ENCODE measurements around the gene CCL11.

Gene CCL11

GRCh38 chr17:34246881-34247280 is 38.7 kb upstream of the CCL11 start:
- DNase-seq (ENCODE audit: insufficient read length, low spot score), result no peak
- TF ChIP-seq SPI1 (IDR thresholded peaks at IDR 0.05; ENCODE audit: low read depth, low read length) (no peak), TAF1 (IDR thresholded peaks at IDR 0.05; ENCODE audit: low read depth, low read length) (no peak), PAX5 (IDR thresholded peaks at IDR 0.05; ENCODE audit: insufficient read depth, low read length, severe bottlenecking) (no peak), POU2F2 (IDR thresholded peaks at IDR 0.05; ENCODE audit: low read depth, low read length) (no peak), POLR2AphosphoS5 (IDR thresholded peaks at IDR 0.05; ENCODE audit: low read depth, low read length) (no peak), POLR2A (IDR thresholded peaks at IDR 0.05; ENCODE audit: low read depth, low read length) (no peak)
- no peak for FAIRE-seq

- FAIRE-seq, result no peak
- TF ChIP-seq POLR2A (IDR thresholded peaks at IDR 0.05; ENCODE audit: low read depth, low read length) (no peak), POU2F2 (IDR thresholded peaks at IDR 0.05; ENCODE audit: low read depth, low read length) (no peak), SPI1 (IDR thresholded peaks at IDR 0.05; ENCODE audit: low read depth, low read length) (no peak), POLR2AphosphoS5 (IDR thresholded peaks at IDR 0.05; ENCODE audit: low read depth, low read length) (no peak), PAX5 (IDR thresholded peaks at IDR 0.05; ENCODE audit: insufficient read depth, low read length, severe bottlenecking) (no peak), TAF1 (IDR thresholded peaks at IDR 0.05; ENCODE audit: low read depth, low read length) (no peak)
- no peak for DNase-seq (ENCODE audit: insufficient read length, low spot score)
These were observed 37.0 kb upstream of the CCL11 start for GRCh38 chr17:34248511-34249024.

- no peak for DNase-seq (ENCODE audit: insufficient read length, low spot score)
- TF ChIP-seq PAX5 (IDR thresholded peaks at IDR 0.05; ENCODE audit: insufficient read depth, low read length, severe bottlenecking), result no peak
- no peak for TF ChIP-seq TAF1 (IDR thresholded peaks at IDR 0.05; ENCODE audit: low read depth, low read length)
- no peak for TF ChIP-seq POLR2AphosphoS5 (IDR thresholded peaks at IDR 0.05; ENCODE audit: low read depth, low read length)
- TF ChIP-seq SPI1 (IDR thresholded peaks at IDR 0.05; ENCODE audit: low read depth, low read length), result no peak
- TF ChIP-seq POU2F2 (IDR thresholded peaks at IDR 0.05; ENCODE audit: low read depth, low read length), result no peak
- no peak for TF ChIP-seq POLR2A (IDR thresholded peaks at IDR 0.05; ENCODE audit: low read depth, low read length)
- FAIRE-seq, result no peak
These were observed 36.5 kb upstream of the CCL11 start for GRCh38 chr17:34249061-34249460.

- no peak for DNase-seq (ENCODE audit: insufficient read length, low spot score)
- FAIRE-seq, result no peak
- TF ChIP-seq PAX5 (IDR thresholded peaks at IDR 0.05; ENCODE audit: insufficient read depth, low read length, severe bottlenecking), result no peak
- no peak for TF ChIP-seq SPI1 (IDR thresholded peaks at IDR 0.05; ENCODE audit: low read depth, low read length)
- no peak for TF ChIP-seq POLR2AphosphoS5 (IDR thresholded peaks at IDR 0.05; ENCODE audit: low read depth, low read length)
- TF ChIP-seq POU2F2 (IDR thresholded peaks at IDR 0.05; ENCODE audit: low read depth, low read length), result no peak
- TF ChIP-seq POLR2A (IDR thresholded peaks at IDR 0.05; ENCODE audit: low read depth, low read length), result no peak
- TF ChIP-seq TAF1 (IDR thresholded peaks at IDR 0.05; ENCODE audit: low read depth, low read length), result no peak
These were observed 36.1 kb upstream of the CCL11 start for GRCh38 chr17:34249478-34249877.

GRCh38 chr17:34251186-34251585 is 34.4 kb upstream of the CCL11 start:
- DNase-seq (ENCODE audit: insufficient read length, low spot score) (no peak), FAIRE-seq (no peak)
- TF ChIP-seq SPI1 (IDR thresholded peaks at IDR 0.05; ENCODE audit: low read depth, low read length) (no peak), POLR2AphosphoS5 (IDR thresholded peaks at IDR 0.05; ENCODE audit: low read depth, low read length) (no peak), TAF1 (IDR thresholded peaks at IDR 0.05; ENCODE audit: low read depth, low read length) (no peak), POU2F2 (IDR thresholded peaks at IDR 0.05; ENCODE audit: low read depth, low read length) (no peak), PAX5 (IDR thresholded peaks at IDR 0.05; ENCODE audit: insufficient read depth, low read length, severe bottlenecking) (no peak), POLR2A (IDR thresholded peaks at IDR 0.05; ENCODE audit: low read depth, low read length) (no peak)

GRCh38 chr17:34252095-34252443 is 33.5 kb upstream of the CCL11 start:
- no peak for TF ChIP-seq TAF1 (IDR thresholded peaks at IDR 0.05; ENCODE audit: low read depth, low read length)
- no peak for TF ChIP-seq SPI1 (IDR thresholded peaks at IDR 0.05; ENCODE audit: low read depth, low read length)
- TF ChIP-seq POLR2A (IDR thresholded peaks at IDR 0.05; ENCODE audit: low read depth, low read length), result no peak
- TF ChIP-seq POU2F2 (IDR thresholded peaks at IDR 0.05; ENCODE audit: low read depth, low read length), result no peak; the same call in 1 of the 2 replicates
- no peak for TF ChIP-seq POLR2AphosphoS5 (IDR thresholded peaks at IDR 0.05; ENCODE audit: low read depth, low read length)
- TF ChIP-seq PAX5 (IDR thresholded peaks at IDR 0.05; ENCODE audit: insufficient read depth, low read length, severe bottlenecking), result no peak
- DNase-seq (ENCODE audit: insufficient read length, low spot score) (peak; percentile 21), FAIRE-seq (no peak)

GRCh38 chr17:34252444-34253138 is 33.0 kb upstream of the CCL11 start:
- TF ChIP-seq TAF1 (IDR thresholded peaks at IDR 0.05; ENCODE audit: low read depth, low read length) (no peak), POLR2A (IDR thresholded peaks at IDR 0.05; ENCODE audit: low read depth, low read length) (no peak), SPI1 (IDR thresholded peaks at IDR 0.05; ENCODE audit: low read depth, low read length) (peak; percentile 39; the same call in 1 of the 2 replicates)
- no peak for DNase-seq (ENCODE audit: insufficient read length, low spot score)
- no peak for FAIRE-seq

GRCh38 chr17:34253139-34253525 is 32.4 kb upstream of the CCL11 start:
- FAIRE-seq (no peak), DNase-seq (ENCODE audit: insufficient read length, low spot score) (no peak)
- no peak for TF ChIP-seq PAX5 (IDR thresholded peaks at IDR 0.05; ENCODE audit: insufficient read depth, low read length, severe bottlenecking)
- TF ChIP-seq SPI1 (IDR thresholded peaks at IDR 0.05; ENCODE audit: low read depth, low read length), result no peak
- no peak for TF ChIP-seq POLR2AphosphoS5 (IDR thresholded peaks at IDR 0.05; ENCODE audit: low read depth, low read length)
- no peak for TF ChIP-seq POU2F2 (IDR thresholded peaks at IDR 0.05; ENCODE audit: low read depth, low read length)
- TF ChIP-seq TAF1 (IDR thresholded peaks at IDR 0.05; ENCODE audit: low read depth, low read length), result no peak
- TF ChIP-seq POLR2A (IDR thresholded peaks at IDR 0.05; ENCODE audit: low read depth, low read length), result no peak

GRCh38 chr17:34254146-34254545 is 31.4 kb upstream of the CCL11 start:
- TF ChIP-seq POLR2AphosphoS5 (IDR thresholded peaks at IDR 0.05; ENCODE audit: low read depth, low read length), result no peak
- TF ChIP-seq POLR2A (IDR thresholded peaks at IDR 0.05; ENCODE audit: low read depth, low read length), result no peak
- no peak for TF ChIP-seq POU2F2 (IDR thresholded peaks at IDR 0.05; ENCODE audit: low read depth, low read length)
- no peak for DNase-seq (ENCODE audit: insufficient read length, low spot score)
- FAIRE-seq, result no peak

All from GM12891 (cell line).